GM18870 (cell line): ENCODE data around the gene XPC.

ENCODE experiments used
- ATAC-seq: cut with Tn5 transposase; IDR thresholded peaks from one replicate; pipeline ENCODE4 v1.9.1; 2021; ENCODE audit warnings: moderate library complexity; ENCODE audit not compliant: unreplicated experiment

The XPC gene

DNA sequence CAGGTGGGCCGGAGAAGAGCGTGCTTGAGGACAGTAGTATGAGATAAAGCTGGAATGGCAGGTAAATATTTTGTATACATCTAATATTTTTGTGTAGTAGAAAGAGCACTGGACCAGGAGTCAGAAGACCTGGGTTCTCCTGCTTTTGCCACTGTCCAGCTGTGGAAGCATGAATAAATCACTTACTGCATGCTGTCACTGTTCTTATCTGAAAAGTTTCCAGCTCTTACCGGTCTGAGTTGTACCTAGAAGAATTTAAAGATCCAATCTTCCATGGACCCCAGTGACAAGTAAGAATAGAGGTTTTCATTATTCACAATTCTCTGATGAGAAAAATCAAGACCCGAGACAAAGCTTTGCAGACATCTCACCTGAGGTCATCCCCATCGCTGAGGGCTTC lies 5.9 kb downstream of the XPC start:
- no peak for ATAC-seq

DNA sequence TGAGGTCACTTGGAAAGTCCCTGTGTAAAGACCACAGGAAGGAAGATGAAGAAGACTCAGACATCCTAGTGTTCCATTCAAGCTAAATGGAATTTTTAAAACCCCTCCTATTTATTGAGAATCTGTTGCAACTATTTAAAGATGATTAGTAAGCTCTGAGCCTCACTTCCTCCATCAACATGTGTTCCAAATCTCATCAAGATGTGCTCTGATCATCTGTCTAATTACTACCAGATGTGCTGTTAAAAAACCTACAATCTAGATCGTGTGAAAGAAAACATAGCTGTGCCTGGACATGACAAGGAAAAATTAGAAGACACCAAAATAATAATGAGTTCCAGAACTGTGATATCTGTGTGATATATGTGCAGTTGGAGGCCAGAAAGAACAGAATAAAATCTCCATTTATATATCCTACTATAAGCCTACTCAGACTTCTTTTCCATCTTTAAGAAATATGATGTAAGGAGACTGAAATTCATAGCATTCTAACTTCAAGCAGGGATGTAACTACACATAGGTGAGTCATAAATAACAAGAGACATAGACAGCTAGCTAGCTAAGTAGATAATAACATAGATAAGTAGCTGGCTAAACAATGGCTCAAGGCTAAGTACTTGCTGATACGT lies 7.8 kb downstream of the XPC start:
- no peak for ATAC-seq

- no peak for ATAC-seq
Observed at GRCh38 chr3:14169871-14170270, 8.5 kb downstream of the XPC start.

GRCh38 chr3:14169435-14169834 lies 9.0 kb downstream of the XPC start:
- ATAC-seq: no peak

DNA sequence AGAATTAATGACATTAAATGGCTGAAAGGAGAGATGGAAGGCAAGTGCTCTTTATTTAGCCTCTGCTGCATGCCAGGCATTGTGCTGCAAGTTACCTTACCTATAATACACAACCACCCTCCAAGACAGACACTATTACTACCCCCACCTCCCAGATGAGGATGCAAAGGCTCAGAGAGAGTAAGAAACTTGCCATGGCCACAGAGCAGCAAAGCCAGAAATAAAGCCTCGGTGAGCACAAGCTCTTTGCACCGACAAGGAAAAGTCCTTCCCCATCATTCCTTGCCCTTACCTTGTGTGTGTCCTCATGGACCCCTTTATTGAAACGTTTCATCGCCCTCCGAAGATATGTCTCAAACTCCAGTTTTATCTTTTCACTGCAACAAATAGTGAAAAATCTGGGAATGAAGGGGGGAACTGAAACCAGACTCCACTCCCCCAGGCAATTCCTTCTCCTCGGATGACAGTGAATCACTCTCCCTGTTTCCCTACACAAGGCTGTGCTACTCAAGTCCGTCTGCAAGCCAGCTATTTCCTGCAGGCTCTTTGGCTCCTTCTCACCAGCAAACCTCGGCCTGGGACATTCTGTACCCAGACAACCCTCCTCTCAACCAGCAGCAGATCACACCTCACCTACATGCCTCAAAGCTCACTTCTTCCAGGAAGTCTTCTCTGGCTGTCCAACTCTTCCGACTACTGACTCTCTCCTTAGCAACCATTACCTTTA lies 11.4 kb downstream of the XPC start:
- no peak for ATAC-seq

GRCh38 chr3:14162178-14162577 lies 16.2 kb downstream of the XPC start:
- no peak for ATAC-seq

GRCh38 chr3:14161282-14161681 lies 17.1 kb downstream of the XPC start:
- no peak for ATAC-seq

- ATAC-seq: no peak
Observed at GRCh38 chr3:14159426-14159825, 19.0 kb downstream of the XPC start.

GRCh38 chr3:14158370-14158769 lies 20.0 kb downstream of the XPC start:
- ATAC-seq: no peak

DNA sequence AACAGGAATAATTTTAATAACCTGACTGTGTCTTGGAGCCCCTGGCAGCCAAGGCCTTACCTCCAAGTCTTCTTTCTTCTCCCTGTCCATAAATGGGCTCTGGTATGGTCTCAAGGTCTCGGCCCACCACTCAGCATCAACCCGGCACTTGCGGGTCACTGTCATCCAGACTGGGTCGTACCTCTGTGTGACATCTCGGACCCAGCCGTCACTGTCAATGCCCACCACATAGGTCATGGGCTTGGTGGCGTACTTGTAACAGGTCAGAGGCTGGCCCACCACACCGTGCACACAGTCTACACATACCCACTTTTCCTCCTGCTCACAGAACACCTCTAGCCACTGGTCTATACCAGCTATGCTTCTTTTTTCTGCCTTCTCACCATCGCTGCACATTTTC lies 20.4 kb downstream of the XPC start:
- ATAC-seq: no peak

- no peak for ATAC-seq
Observed at GRCh38 chr3:14156843-14157561, 21.4 kb downstream of the XPC start.

- ATAC-seq: no peak
Observed at GRCh38 chr3:14156201-14156600, 22.2 kb downstream of the XPC start.

- no peak for ATAC-seq
Observed at GRCh38 chr3:14154895-14155440, 23.4 kb downstream of the XPC start.

GRCh38 chr3:14154276-14154675 lies 24.1 kb downstream of the XPC start:
- no peak for ATAC-seq

- ATAC-seq: no peak
Observed at GRCh38 chr3:14153663-14154062, 24.7 kb downstream of the XPC start.

DNA sequence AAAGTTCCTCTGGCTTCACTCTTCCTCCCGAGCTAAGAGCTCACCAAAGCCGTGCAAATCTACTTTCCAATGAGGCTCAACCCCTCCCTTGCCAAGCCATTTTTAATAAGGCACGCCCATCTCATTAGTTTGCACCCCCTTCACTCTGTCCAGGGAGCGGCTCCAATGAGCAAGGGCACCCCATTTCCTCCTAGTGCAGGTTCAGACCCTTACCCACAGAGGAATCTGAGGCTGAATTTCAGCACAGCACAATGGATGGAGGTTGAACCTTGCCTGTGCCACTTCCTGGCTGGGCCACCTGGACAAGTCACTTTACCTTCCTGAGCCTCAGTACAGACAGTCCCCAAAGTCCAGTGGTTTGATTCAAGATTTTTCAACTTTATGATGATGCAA lies 25.4 kb downstream of the XPC start:
- no peak for ATAC-seq

- ATAC-seq: no peak
Observed at GRCh38 chr3:14152233-14152962, 26.0 kb downstream of the XPC start.

DNA sequence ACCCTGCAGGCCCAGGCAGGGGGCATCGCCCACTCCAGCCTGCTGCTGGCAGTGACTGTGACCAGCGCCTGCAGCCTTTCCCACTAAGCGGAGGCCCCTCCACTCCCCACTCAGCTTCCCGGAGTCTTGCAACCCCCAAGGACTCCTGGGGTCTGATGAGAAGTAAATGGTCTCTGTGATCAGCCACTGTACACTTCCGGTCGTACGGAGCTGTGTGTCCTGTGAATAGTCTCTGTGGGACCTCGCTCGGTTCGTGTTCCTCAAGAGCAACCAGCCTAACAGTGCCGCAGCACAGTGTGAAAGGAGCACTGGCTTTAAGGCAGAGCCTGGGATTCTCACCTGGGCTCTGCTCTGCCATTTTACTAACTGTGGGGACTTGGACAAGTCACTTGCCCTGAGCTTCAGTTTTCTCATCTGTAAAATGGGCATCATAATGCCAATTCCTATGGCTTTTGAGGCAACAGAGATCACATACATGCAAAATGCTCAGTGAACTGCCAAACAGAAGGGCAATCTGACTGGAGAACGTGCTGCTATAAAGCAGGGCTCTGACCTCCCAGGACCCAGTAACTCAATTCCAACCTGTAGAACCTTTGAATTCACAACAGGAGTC lies 26.8 kb downstream of the XPC start:
- ATAC-seq: no peak

- ATAC-seq: no peak
Observed at GRCh38 chr3:14150491-14151230, 27.7 kb downstream of the XPC start.

DNA sequence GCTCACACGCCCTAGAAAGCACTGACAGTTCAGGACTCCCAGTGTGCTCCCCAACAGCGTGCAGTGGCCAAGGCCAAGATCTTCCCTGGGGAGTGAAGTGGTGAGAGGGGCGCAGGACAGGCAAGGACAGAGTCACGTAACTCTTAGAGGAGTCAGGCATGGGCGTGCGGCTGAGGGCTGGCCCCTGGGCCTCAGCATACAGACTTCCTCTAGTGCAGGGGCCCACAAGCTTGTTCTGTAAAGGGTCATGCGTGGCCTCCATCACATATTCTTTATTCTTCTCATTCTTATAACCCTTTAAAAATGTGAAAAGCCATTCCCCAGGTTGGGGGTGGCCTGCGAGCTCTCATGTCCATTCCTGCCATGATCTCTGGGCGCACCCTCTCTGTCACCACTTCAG lies 28.3 kb downstream of the XPC start:
- no peak for ATAC-seq
